GM12878 (cell line): ENCODE data around the gene CYP26C1. TPM values are rescaled to one million over a fixed set of nuclear protein-coding genes. Genes with fewer than 3 reads are reported as not detected.

Source experiments
- ATAC-seq: fragments of 200-7000 bp; cut with Tn5 transposase; 3 replicates; pipeline ENCODE4 v1.9.1; 2020; ENCODE audit warnings: mild to moderate bottlenecking, moderate library complexity
- BruUV-seq: library from RNA; stranded (reverse); fragments of 400-500 nt; replicated peaks from 2 replicates; lab custom pipeline; 2021; lab: Mats Ljungman, UMichigan
- CTCF ChIA-PET: fragments of 300-600 bp; sonication (Branson Sonifier 250); formaldehyde crosslinking; extraction: SDS; loops from one replicate; lab custom pipeline; 2021; ENCODE audit warnings: inconsistent platforms; lab: Yijun Ruan, JAX
- POLR2A ChIA-PET: fragments of 350-600 bp; formaldehyde crosslinking; extraction: SDS; loops from one replicate; lab custom pipeline; 2021; ENCODE audit warnings: inconsistent platforms; lab: Charles Lee
- RAD21 ChIA-PET: fragments of 300-600 bp; sonication (Branson Sonifier 250); formaldehyde crosslinking; loops from one replicate; lab custom pipeline; 2023; ENCODE audit warnings: antibody characterized with exemption; ENCODE audit not compliant: unreplicated experiment; lab: Charles Lee
- SMC1A ChIA-PET: fragments of 300-600 bp; sonication (Branson Sonifier 250); formaldehyde crosslinking; loops from one replicate; lab custom pipeline; 2023; ENCODE audit not compliant: unreplicated experiment, uncharacterized antibody; lab: Charles Lee
- DNase-seq: peaks from one replicate; pipeline ENCODE4 v3.0.0-alpha.2; 2011; ENCODE audit warnings: low read depth, low spot score
- FAIRE-seq: peaks from 3 replicates; lab custom pipeline; 2011; peaks lifted over from hg19 to GRCh38; lab: Jason Lieb, UNC
- H2AFZ ChIP-seq: 2 replicates; pipeline ENCODE4 v1.6.0; 2011; ENCODE audit warnings: low read depth, low read length, control low read depth; ENCODE audit not compliant: control insufficient read depth
- H3K27ac ChIP-seq: 2 replicates; pipeline ENCODE4 v1.5.1; 2011; ENCODE audit warnings: control low read depth; ENCODE audit not compliant: control insufficient read depth, insufficient read depth
- H3K27me3 ChIP-seq, 2 experiments: replicated peaks in 1 of 2; 2 replicates each; pipeline versions ENCODE4 v1.6.0 to v1.6.1; 2011; ENCODE audit warnings: low read length in 1 of 2; ENCODE audit not compliant: control insufficient read depth in 2 of 2, insufficient read depth in 2 of 2
- H3K36me3 ChIP-seq, 2 experiments: 2 replicates each; pipeline ENCODE4 v1.5.1; 2011; ENCODE audit warnings: low read length in 1 of 2; ENCODE audit not compliant: control insufficient read depth in 2 of 2, insufficient read depth in 2 of 2
- H3K4me1 ChIP-seq: 2 replicates; pipeline ENCODE4 v1.6.1; 2011; ENCODE audit warnings: mild to moderate bottlenecking, low read length, moderate library complexity, mixed read lengths; ENCODE audit not compliant: control insufficient read depth, insufficient read depth
- H3K4me2 ChIP-seq: 2 replicates; pipeline ENCODE4 v1.6.0; 2011; ENCODE audit warnings: control low read depth; ENCODE audit not compliant: control insufficient read depth, insufficient read depth
- H3K4me3 ChIP-seq: fragments of 200-600 bp; sonication (generic); 2 replicates; pipeline ENCODE4 v1.5.1; 2016
- H3K79me2 ChIP-seq: 2 replicates; pipeline ENCODE4 v1.6.0; 2011; ENCODE audit warnings: low read length; ENCODE audit not compliant: control insufficient read depth, insufficient read depth
- H3K9ac ChIP-seq: 2 replicates; pipeline ENCODE4 v1.8.0; 2011; ENCODE audit warnings: low read length, control low read depth, mixed read lengths; ENCODE audit not compliant: control insufficient read depth, insufficient read depth
- H3K9me3 ChIP-seq: replicated peaks from 3 replicates; pipeline ENCODE4 v1.5.1; 2011; ENCODE audit warnings: mild to moderate bottlenecking, low read length; ENCODE audit not compliant: control insufficient read depth, insufficient read depth
- H4K20me1 ChIP-seq: 2 replicates; pipeline ENCODE4 v1.6.0; 2011; ENCODE audit not compliant: control insufficient read depth, insufficient read depth
- GABPA ChIP-seq: IDR thresholded peaks from 2 replicates; pipeline ENCODE4 v1.6.1; 2014; ENCODE audit warnings: antibody characterized with exemption, low read depth, mild to moderate bottlenecking, inconsistent platforms
- IRF3 ChIP-seq: fragments of 450-650 bp; IDR thresholded peaks from 2 replicates; pipeline ENCODE4 v1.6.1; 2014; ENCODE audit warnings: mild to moderate bottlenecking
- NKRF ChIP-seq: fragments of 450-650 bp; conservative IDR thresholded peaks from 2 replicates; pipeline ENCODE4 v1.6.1; 2017; ENCODE audit warnings: mild to moderate bottlenecking, moderate library complexity
- NR2C2 ChIP-seq: IDR thresholded peaks from 2 replicates; pipeline ENCODE4 v1.6.1; 2011; ENCODE audit warnings: borderline replicate concordance, low read depth; ENCODE audit not compliant: control insufficient read depth, insufficient read length
- SP1 ChIP-seq: IDR thresholded peaks from one replicate; pipeline ENCODE4 v1.6.1; 2011; ENCODE audit warnings: low read depth, low read length
- SREBF2 ChIP-seq: IDR thresholded peaks from 2 replicates; pipeline ENCODE4 v1.6.1; 2012; ENCODE audit warnings: mild to moderate bottlenecking, low read length
- SUZ12 ChIP-seq: fragments of 200-600 bp; sonication (generic); IDR thresholded peaks from one replicate; pipeline ENCODE4 v1.6.1; 2018; ENCODE audit warnings: antibody characterized with exemption, mild to moderate bottlenecking; ENCODE audit not compliant: unreplicated experiment
- ZNF207 ChIP-seq: fragments of 450-650 bp; IDR thresholded peaks from 2 replicates; pipeline ENCODE4 v1.6.1; 2014; ENCODE audit warnings: antibody characterized with exemption, mild to moderate bottlenecking, borderline replicate concordance
- WGBS: methylation state at CpG from one replicate; pipeline ENCODE4 v1.1.6; 2016; ENCODE audit warnings: low lambda C conversion rate; ENCODE audit not compliant: insufficient replicate concordance, insufficient coverage; ENCODE audit errors: missing lambda C conversion rate; 5-methylcytosine and 5-hydroxymethylcytosine counted together
- in situ Hi-C: fragments of 300-500 bp; cut with MboI; formaldehyde crosslinking; loops from 9 replicates; pipeline ENCODE4 v1.14.3; 2018; ENCODE audit warnings: mixed read lengths
- intact Hi-C: fragments of 100-400 bp; cut with micrococcal nuclease; formaldehyde crosslinking; loops from one replicate; pipeline ENCODE4 v1.14.2; 2022; ENCODE audit not compliant: unreplicated experiment
- polyA plus RNA-seq, 11 experiments: library from polyadenylated mRNA; depleted of rRNA in 4 of 11; unstranded in 6 of 11; stranded (reverse) in 5 of 11; fragments of >200 nt; fragmentation: Nextera tagmentation in 4 of 11; fragmentation: Illumina TruSeq in 1 of 11; extraction: Ambion mirVana in 4 of 11; extraction: Trizol in 1 of 11; gene quantifications; 1 replicate in 1 of 11; 2 replicates in 10 of 11; pipeline versions ENCODE4 v1.2.1 to v1.2.3, GENCODE V29; 2011 to 2016; ENCODE audit warnings: inconsistent platforms in 2 of 11, missing spikeins in 2 of 11, low read depth in 1 of 11
- total RNA-seq, 4 experiments: library from RNA; depleted of rRNA in 3 of 4; stranded (reverse); fragments of >200 nt in 3 of 4; fragmentation: Illumina TruSeq in 1 of 4; extraction: Trizol in 1 of 4; gene quantifications; 2 replicates each; pipeline versions ENCODE4 v1.2.1 to v1.2.3, GENCODE V29; 2013 to 2021
- TF ChIP-seq, protein P1 (sequence below): fragments of 450-650 bp; IDR thresholded peaks from 2 replicates; pipeline ENCODE4 v1.6.1; 2017; ENCODE audit warnings: mild to moderate bottlenecking, moderate library complexity
- TF ChIP-seq, protein P2 (sequence below), 3 experiments: IDR thresholded peaks in 2 of 3; conservative IDR thresholded peaks in 1 of 3; 2 replicates each; pipeline ENCODE4 v1.5.1; 2011; ENCODE audit warnings: low read depth in 3 of 3, low read length in 3 of 3, mild to moderate bottlenecking in 3 of 3, control low read depth in 2 of 3, moderate library complexity in 2 of 3, inconsistent platforms in 1 of 3, mixed read lengths in 1 of 3; ENCODE audit not compliant: control insufficient read depth in 2 of 3, insufficient read depth in 1 of 3; ENCODE audit errors: extremely low read depth in 1 of 3

CYP26C1 gene
- total and polyA plus RNA-seq, 10 of the 15 experiments (the other 5 are each of a cell fraction or from before 2014, with no cell fraction given) = under 0.01 to 0.08 TPM; not detected in 8

DNA sequence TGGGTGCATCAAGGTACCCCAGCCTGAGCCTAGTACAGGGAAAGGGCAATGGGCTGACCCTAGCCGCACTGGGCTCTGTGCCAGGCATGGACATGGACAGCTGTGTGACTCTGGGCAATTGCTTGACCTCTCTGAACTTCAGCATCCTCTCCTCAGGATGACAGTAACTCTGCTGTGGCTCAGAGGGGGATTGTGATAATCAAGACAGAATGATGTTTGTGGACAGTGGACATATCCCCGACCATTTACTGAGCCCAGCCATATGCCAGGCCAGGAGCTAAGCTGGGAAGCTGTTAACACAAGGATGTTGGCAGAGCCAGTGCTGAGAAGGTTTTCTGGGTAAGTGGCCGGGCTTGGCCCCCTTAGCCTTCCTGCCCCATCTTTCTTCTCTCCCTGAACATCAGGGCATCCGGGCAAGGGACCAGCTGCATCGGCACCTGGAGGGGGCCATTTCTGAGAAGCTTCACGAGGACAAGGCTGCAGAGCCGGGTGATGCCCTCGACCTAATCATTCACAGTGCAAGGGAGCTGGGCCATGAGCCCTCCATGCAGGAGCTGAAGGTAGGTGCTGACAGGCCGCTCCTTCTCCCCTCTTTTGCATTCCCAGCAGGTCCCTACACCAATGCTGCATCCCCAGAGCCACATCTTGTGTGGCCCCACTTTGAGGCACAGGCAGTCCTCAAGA lies 3.5 kb downstream of the CYP26C1 start:
- H3K9me3 ChIP-seq = no peaks in the 10 kb centered on the region
- in situ Hi-C loops = no loop called here
- H3K4me2 ChIP-seq = no peak overlapping the region
- no peak for FAIRE-seq
- no peaks in the 10 kb centered on the region for H3K36me3 ChIP-seq
- CTCF ChIA-PET = interaction anchor here (0.8 kb wide), 1 partner anchor 99 kb away, joined by 3 read pairs; no protein-coding TSS in a partner anchor
- no peak for DNase-seq
- no peaks in the 10 kb centered on the region for H4K20me1 ChIP-seq
- TF ChIP-seq ZNF207 = no peak
- no peak for TF ChIP-seq NR2C2
- TF ChIP-seq IRF3 = no peak
- TF ChIP-seq NKRF = no peak
- no peak for TF ChIP-seq SREBF2
- TF ChIP-seq, protein P1, sequence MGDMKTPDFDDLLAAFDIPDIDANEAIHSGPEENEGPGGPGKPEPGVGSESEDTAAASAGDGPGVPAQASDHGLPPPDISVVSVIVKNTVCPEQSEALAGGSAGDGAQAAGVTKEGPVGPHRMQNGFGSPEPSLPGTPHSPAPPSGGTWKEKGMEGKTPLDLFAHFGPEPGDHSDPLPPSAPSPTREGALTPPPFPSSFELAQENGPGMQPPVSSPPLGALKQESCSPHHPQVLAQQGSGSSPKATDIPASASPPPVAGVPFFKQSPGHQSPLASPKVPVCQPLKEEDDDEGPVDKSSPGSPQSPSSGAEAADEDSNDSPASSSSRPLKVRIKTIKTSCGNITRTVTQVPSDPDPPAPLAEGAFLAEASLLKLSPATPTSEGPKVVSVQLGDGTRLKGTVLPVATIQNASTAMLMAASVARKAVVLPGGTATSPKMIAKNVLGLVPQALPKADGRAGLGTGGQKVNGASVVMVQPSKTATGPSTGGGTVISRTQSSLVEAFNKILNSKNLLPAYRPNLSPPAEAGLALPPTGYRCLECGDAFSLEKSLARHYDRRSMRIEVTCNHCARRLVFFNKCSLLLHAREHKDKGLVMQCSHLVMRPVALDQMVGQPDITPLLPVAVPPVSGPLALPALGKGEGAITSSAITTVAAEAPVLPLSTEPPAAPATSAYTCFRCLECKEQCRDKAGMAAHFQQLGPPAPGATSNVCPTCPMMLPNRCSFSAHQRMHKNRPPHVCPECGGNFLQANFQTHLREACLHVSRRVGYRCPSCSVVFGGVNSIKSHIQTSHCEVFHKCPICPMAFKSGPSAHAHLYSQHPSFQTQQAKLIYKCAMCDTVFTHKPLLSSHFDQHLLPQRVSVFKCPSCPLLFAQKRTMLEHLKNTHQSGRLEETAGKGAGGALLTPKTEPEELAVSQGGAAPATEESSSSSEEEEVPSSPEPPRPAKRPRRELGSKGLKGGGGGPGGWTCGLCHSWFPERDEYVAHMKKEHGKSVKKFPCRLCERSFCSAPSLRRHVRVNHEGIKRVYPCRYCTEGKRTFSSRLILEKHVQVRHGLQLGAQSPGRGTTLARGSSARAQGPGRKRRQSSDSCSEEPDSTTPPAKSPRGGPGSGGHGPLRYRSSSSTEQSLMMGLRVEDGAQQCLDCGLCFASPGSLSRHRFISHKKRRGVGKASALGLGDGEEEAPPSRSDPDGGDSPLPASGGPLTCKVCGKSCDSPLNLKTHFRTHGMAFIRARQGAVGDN = no peak
- TF ChIP-seq, protein P2, sequence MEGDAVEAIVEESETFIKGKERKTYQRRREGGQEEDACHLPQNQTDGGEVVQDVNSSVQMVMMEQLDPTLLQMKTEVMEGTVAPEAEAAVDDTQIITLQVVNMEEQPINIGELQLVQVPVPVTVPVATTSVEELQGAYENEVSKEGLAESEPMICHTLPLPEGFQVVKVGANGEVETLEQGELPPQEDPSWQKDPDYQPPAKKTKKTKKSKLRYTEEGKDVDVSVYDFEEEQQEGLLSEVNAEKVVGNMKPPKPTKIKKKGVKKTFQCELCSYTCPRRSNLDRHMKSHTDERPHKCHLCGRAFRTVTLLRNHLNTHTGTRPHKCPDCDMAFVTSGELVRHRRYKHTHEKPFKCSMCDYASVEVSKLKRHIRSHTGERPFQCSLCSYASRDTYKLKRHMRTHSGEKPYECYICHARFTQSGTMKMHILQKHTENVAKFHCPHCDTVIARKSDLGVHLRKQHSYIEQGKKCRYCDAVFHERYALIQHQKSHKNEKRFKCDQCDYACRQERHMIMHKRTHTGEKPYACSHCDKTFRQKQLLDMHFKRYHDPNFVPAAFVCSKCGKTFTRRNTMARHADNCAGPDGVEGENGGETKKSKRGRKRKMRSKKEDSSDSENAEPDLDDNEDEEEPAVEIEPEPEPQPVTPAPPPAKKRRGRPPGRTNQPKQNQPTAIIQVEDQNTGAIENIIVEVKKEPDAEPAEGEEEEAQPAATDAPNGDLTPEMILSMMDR (IDR thresholded peaks at IDR 0.05 in 2 of 3, conservative IDR thresholded peaks at IDR 0.05 in 1 of 3; ENCODE audit: control insufficient read depth in 2 of 3, extremely low read depth in 1 of 3, insufficient read depth in 1 of 3, low read depth in 3 of 3, low read length in 3 of 3) = no peak
- TF ChIP-seq SUZ12 = no peak
- TF ChIP-seq GABPA = no peak
- TF ChIP-seq SP1 = no peak
- no peak overlapping the region for H3K4me3 ChIP-seq
- no peak overlapping the region for H2AFZ ChIP-seq
- POLR2A ChIA-PET = no interaction called here
- SMC1A ChIA-PET = no interaction called here
- no peak overlapping the region for H3K27ac ChIP-seq
- 63% methylated on average over 9 of the region's 9 CpGs for WGBS
- H3K9ac ChIP-seq = no peak overlapping the region
- no peaks in the 10 kb centered on the region for H3K79me2 ChIP-seq
- RAD21 ChIA-PET = interaction anchor here (1.0 kb wide), 1 partner anchor 177 kb away, joined by 3 read pairs; no protein-coding TSS in a partner anchor
- ATAC-seq = no peak
- intact Hi-C loops = no loop called here
- H3K27me3 ChIP-seq = peaks cover 8 to 32% of the 10 kb centered on the region in 2 experiments
- H3K4me1 ChIP-seq = no peaks in the 10 kb centered on the region
- BruUV-seq = no TSS peak
